HEK293 (cell line): Measurements from ENCODE around the gene PEX14.

Source experiments
- CTCF ChIA-PET: fragments of 350-600 bp; formaldehyde crosslinking; extraction: SDS; loops from one replicate; lab custom pipeline; 2021; ENCODE audit warnings: antibody characterized with exemption; lab: Yijun Ruan, JAX
- POLR2A ChIA-PET: fragments of 300-600 bp; formaldehyde crosslinking; extraction: SDS; loops from one replicate; lab custom pipeline; 2020; ENCODE audit warnings: antibody characterized with exemption, inconsistent platforms; lab: Yijun Ruan, JAX
- H3K27ac ChIP-seq: fragments of 200-500 bp; sonication (Bioruptor generic); 2 replicates; pipeline ENCODE4 v1.5.1; 2014; ENCODE audit warnings: low read depth, low read length, control low read depth, inconsistent platforms; ENCODE audit errors: extremely low read depth
- H3K36me3 ChIP-seq, 2 experiments: fragments of 200-500 bp in 1 of 2; sonication (Bioruptor generic) in 1 of 2; 1 replicate in 1 of 2; 2 replicates in 1 of 2; pipeline ENCODE4 v1.5.1; 2014 to 2017; ENCODE audit warnings: inconsistent platforms in 2 of 2, low read length in 2 of 2; ENCODE audit not compliant: control insufficient read depth in 2 of 2, insufficient read depth in 1 of 2
- H3K4me1 ChIP-seq: fragments of 200-500 bp; sonication (Bioruptor generic); 2 replicates; pipeline ENCODE4 v1.5.1; 2014; ENCODE audit warnings: mild to moderate bottlenecking, low read length, inconsistent platforms; ENCODE audit not compliant: control insufficient read depth, insufficient read depth
- H3K4me3 ChIP-seq: 2 replicates; pipeline ENCODE4 v1.5.1; 2011; ENCODE audit warnings: low read depth, mild to moderate bottlenecking, control low read depth, low read length, moderate library complexity
- H3K9me3 ChIP-seq: fragments of 200-500 bp; sonication (Bioruptor generic); 2 replicates; pipeline ENCODE4 v1.5.1; 2014; ENCODE audit warnings: low read depth, low read length, inconsistent platforms; ENCODE audit not compliant: control insufficient read depth, insufficient read depth
- IKZF3 ChIP-seq: fragments of 450-650 bp; IDR thresholded peaks from 2 replicates; pipeline ENCODE4 v1.5.0; 2018; ENCODE audit warnings: missing biosample characterization, mild to moderate bottlenecking, missing genetic modification characterization, moderate library complexity
- KLF10 ChIP-seq: fragments of 450-650 bp; IDR thresholded peaks from 2 replicates; pipeline ENCODE4 v1.5.1; 2018; ENCODE audit warnings: missing biosample characterization, mild to moderate bottlenecking, missing genetic modification characterization
- MEIS1 ChIP-seq: sonication (generic); formaldehyde crosslinking; IDR thresholded peaks from 2 replicates; pipeline ENCODE4 v1.8.1; 2022; ENCODE audit warnings: missing genetic modification reagents, mild to moderate bottlenecking, borderline replicate concordance
- OSR2 ChIP-seq: fragments of 450-650 bp; formaldehyde crosslinking; IDR thresholded peaks from 2 replicates; pipeline ENCODE4 v1.5.1; 2016; ENCODE audit warnings: missing biosample characterization, missing genetic modification characterization
- RBAK ChIP-seq: fragments of 450-650 bp; formaldehyde crosslinking; IDR thresholded peaks from 2 replicates; pipeline ENCODE4 v1.5.1; 2016; ENCODE audit warnings: missing biosample characterization, missing genetic modification characterization
- TRIM28 ChIP-seq: IDR thresholded peaks from 2 replicates; pipeline ENCODE4 v1.6.1; 2011; ENCODE audit warnings: low read length, control low read depth, borderline replicate concordance
- ZNF121 ChIP-seq: fragments of 450-650 bp; formaldehyde crosslinking; IDR thresholded peaks from 2 replicates; pipeline ENCODE4 v1.5.1; 2016; ENCODE audit warnings: missing biosample characterization, missing genetic modification characterization
- ZNF140 ChIP-seq: fragments of 450-650 bp; formaldehyde crosslinking; IDR thresholded peaks from 2 replicates; pipeline ENCODE4 v1.5.1; 2016; ENCODE audit warnings: missing biosample characterization, missing genetic modification characterization
- ZNF169 ChIP-seq: fragments of 450-650 bp; formaldehyde crosslinking; IDR thresholded peaks from 2 replicates; pipeline ENCODE4 v1.5.1; 2016; ENCODE audit warnings: missing biosample characterization, missing genetic modification characterization
- ZNF175 ChIP-seq: fragments of 450-650 bp; formaldehyde crosslinking; IDR thresholded peaks from 2 replicates; pipeline ENCODE4 v1.5.1; 2016; ENCODE audit warnings: missing biosample characterization, missing genetic modification characterization
- ZNF274 ChIP-seq, 2 experiments: fragments of 200-500 bp in 1 of 2; fragments of 450-650 bp in 1 of 2; sonication (Bioruptor generic) in 1 of 2; formaldehyde crosslinking in 1 of 2; IDR thresholded peaks; 2 replicates each; pipeline versions ENCODE4 v1.5.1 to v1.6.1; 2014 to 2016; ENCODE audit warnings: borderline replicate concordance in 1 of 2, inconsistent platforms in 1 of 2, low read length in 1 of 2, missing biosample characterization in 1 of 2, missing genetic modification characterization in 1 of 2
- ZNF324 ChIP-seq: fragments of 450-650 bp; formaldehyde crosslinking; IDR thresholded peaks from 2 replicates; pipeline ENCODE4 v1.5.1; 2016; ENCODE audit warnings: missing biosample characterization, missing genetic modification characterization
- ZNF433 ChIP-seq: fragments of 450-650 bp; formaldehyde crosslinking; IDR thresholded peaks from 2 replicates; pipeline ENCODE4 v1.5.1; 2016; ENCODE audit warnings: missing biosample characterization, missing genetic modification characterization, low read depth
- ZNF473 ChIP-seq: fragments of 450-650 bp; formaldehyde crosslinking; IDR thresholded peaks from 2 replicates; pipeline ENCODE4 v1.5.1; 2017; ENCODE audit warnings: missing biosample characterization, missing genetic modification characterization
- ZNF514 ChIP-seq: fragments of 450-650 bp; formaldehyde crosslinking; IDR thresholded peaks from 2 replicates; pipeline ENCODE4 v1.5.1; 2016; ENCODE audit warnings: missing biosample characterization, missing genetic modification characterization
- ZNF626 ChIP-seq: fragments of 450-650 bp; sonication (Bioruptor Pico); formaldehyde crosslinking; IDR thresholded peaks from 2 replicates; pipeline ENCODE4 v1.5.1; 2018; ENCODE audit warnings: missing biosample characterization, missing genetic modification characterization, inconsistent platforms
- ZNF785 ChIP-seq: fragments of 450-650 bp; formaldehyde crosslinking; IDR thresholded peaks from 2 replicates; pipeline ENCODE4 v1.5.1; 2016; ENCODE audit warnings: missing biosample characterization, missing genetic modification characterization
- ZNF843 ChIP-seq: fragments of 450-650 bp; formaldehyde crosslinking; IDR thresholded peaks from 2 replicates; pipeline ENCODE4 v1.5.1; 2016; ENCODE audit warnings: missing biosample characterization, missing genetic modification characterization
- ZSCAN4 ChIP-seq: fragments of 450-650 bp; formaldehyde crosslinking; IDR thresholded peaks from 2 replicates; pipeline ENCODE4 v1.5.1; 2017; ENCODE audit warnings: missing biosample characterization, missing genetic modification characterization
- ZXDB ChIP-seq: fragments of 450-650 bp; formaldehyde crosslinking; IDR thresholded peaks from 2 replicates; pipeline ENCODE4 v1.5.1; 2016; ENCODE audit warnings: missing biosample characterization, missing genetic modification characterization

PEX14 gene

GRCh38 chr1:10641976-10642375, 167.2 kb downstream of the PEX14 start:
- no peak overlapping the region for H3K27ac ChIP-seq
- TF ChIP-seq RBAK (tag by site-specific recombination) (no peak), OSR2 (tag by site-specific recombination) (no peak), ZNF324 (tag by site-specific recombination) (no peak), ZXDB (tag by site-specific recombination) (no peak)
- no peaks in the 10 kb centered on the region for H3K4me1 ChIP-seq
- no peak overlapping the region for H3K4me3 ChIP-seq
- no peaks in the 10 kb centered on the region for H3K9me3 ChIP-seq
- CTCF ChIA-PET, result no interaction called here
- peaks cover 0 to 35% of the 10 kb centered on the region in 2 experiments; a peak in 1 of 3 replicates for H3K36me3 ChIP-seq
- POLR2A ChIA-PET, result no interaction called here

- no peaks in the 10 kb centered on the region for H3K9me3 ChIP-seq
- POLR2A ChIA-PET, result no interaction called here
- peaks cover 0 to 38% of the 10 kb centered on the region in 2 experiments; a peak in 1 of 3 replicates for H3K36me3 ChIP-seq
- no peaks in the 10 kb centered on the region for H3K4me1 ChIP-seq
- H3K27ac ChIP-seq, result no peak overlapping the region
- CTCF ChIA-PET, result no interaction called here
- H3K4me3 ChIP-seq, result no peak overlapping the region
- TF ChIP-seq ZNF785 (tag by site-specific recombination) (no peak), ZNF169 (tag by site-specific recombination) (no peak), ZNF274 (IDR thresholded peaks at IDR 0.05; ENCODE audit: low read length) (no peak), ZNF274 (tag by site-specific recombination; IDR thresholded peaks at IDR 0.05; ENCODE audit: borderline replicate concordance) (no peak), ZNF626 (tag by site-specific recombination) (no peak), KLF10 (tag by site-specific recombination) (no peak), ZNF121 (tag by site-specific recombination) (no peak), ZNF175 (no peak), ZXDB (tag by site-specific recombination) (no peak), ZNF473 (tag by site-specific recombination) (no peak), ZNF140 (tag by site-specific recombination) (no peak), IKZF3 (tag by site-specific recombination) (no peak), ZSCAN4 (no peak), ZNF843 (tag by site-specific recombination) (no peak), ZNF433 (tag by site-specific recombination) (no peak)
These were observed 167.8 kb downstream of the PEX14 start for GRCh38 chr1:10642403-10643080.

DNA sequence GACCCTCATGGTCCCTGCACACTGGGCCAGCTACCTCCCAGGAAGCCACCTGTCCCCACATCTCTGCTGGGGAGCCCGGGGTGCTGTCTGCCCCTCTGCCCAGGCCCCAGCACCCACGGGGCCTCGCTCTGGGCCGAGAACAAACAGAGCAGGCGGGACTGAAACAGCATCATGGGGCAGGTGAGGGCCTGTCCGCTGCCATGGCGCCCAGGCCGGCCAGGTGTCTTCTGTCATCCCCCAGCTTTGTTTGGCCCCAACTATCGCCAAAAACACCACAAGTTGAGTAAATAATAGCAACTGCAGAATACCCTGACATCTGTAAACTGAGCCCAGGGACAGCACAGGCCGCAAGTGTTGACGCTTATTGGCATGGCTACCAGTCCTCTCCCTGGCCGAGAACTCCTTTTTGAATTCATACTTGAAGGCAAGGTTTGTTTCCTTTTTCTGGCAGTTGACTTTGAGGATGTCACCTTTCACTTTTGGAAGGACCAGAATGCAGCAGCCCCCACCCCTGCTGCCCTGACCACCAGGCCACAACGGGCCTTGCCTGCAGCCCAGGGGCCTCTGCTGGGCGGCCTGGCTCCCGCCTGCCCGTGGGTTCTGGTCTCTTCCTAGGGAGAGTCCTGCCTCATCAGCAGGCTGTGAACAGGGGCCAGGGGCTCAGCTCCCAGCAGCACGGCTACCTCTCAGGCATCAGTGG, 169.0 kb downstream of the PEX14 start:
- H3K36me3 ChIP-seq, result peaks cover 0 to 41% of the 10 kb centered on the region in 2 experiments; a peak in 1 of 3 replicates
- CTCF ChIA-PET, result no interaction called here
- TF ChIP-seq ZNF843 (tag by site-specific recombination) (no peak), MEIS1 (CRISPR knock-in tag) (no peak), TRIM28 (no peak), ZNF514 (tag by site-specific recombination) (no peak)
- POLR2A ChIA-PET, result no interaction called here
- no peaks in the 10 kb centered on the region for H3K4me1 ChIP-seq
- no peaks in the 10 kb centered on the region for H3K9me3 ChIP-seq
- no peak overlapping the region for H3K27ac ChIP-seq
- no peak overlapping the region for H3K4me3 ChIP-seq
